Measurements from ENCODE around the gene UBA6.

UBA6 gene

GRCh38 chr4:67719953-67720617, 19.1 kb upstream of the UBA6 start:
- no peak for DNase-seq
- H3K4me3 ChIP-seq: no peak overlapping the region
- intact Hi-C loops (cut with DNase I; ENCODE audit: low total_unique reads): no loop called here
- H3K36me3 ChIP-seq: peaks cover 4 to 31% (median 31%) of the 10 kb centered on the region in 3 donors
- H3K27me3 ChIP-seq: no peaks in the 10 kb centered on the region
- no peaks in the 10 kb centered on the region for H3K4me1 ChIP-seq
- no peak overlapping the region for H3K27ac ChIP-seq
- H3K9me3 ChIP-seq: no peaks in the 10 kb centered on the region
- TF ChIP-seq CTCF (IDR thresholded peaks at IDR 0.05): no peak

GRCh38 chr4:67718848-67719247, 17.9 kb upstream of the UBA6 start:
- intact Hi-C loops (cut with DNase I; ENCODE audit: low total_unique reads): no loop called here
- Histone ChIP-seq H3K4me1 (no peaks in the 10 kb centered on the region), H3K4me3 (no peak overlapping the region), H3K27ac (no peak overlapping the region), H3K36me3 (peaks cover 4 to 31% (median 31%) of the 10 kb centered on the region in 3 donors), H3K27me3 (no peaks in the 10 kb centered on the region), H3K9me3 (no peaks in the 10 kb centered on the region)
- TF ChIP-seq CTCF (IDR thresholded peaks at IDR 0.05): no peak
- no peak for DNase-seq

- Histone ChIP-seq H3K4me1 (no peaks in the 10 kb centered on the region), H3K36me3 (peaks cover 4 to 31% (median 31%) of the 10 kb centered on the region in 3 donors), H3K27me3 (no peaks in the 10 kb centered on the region), H3K9me3 (no peaks in the 10 kb centered on the region), H3K27ac (no peak overlapping the region), H3K4me3 (no peak overlapping the region)
- TF ChIP-seq CTCF (IDR thresholded peaks at IDR 0.05): no peak
- no peak for DNase-seq
- intact Hi-C loops (cut with DNase I; ENCODE audit: low total_unique reads): no loop called here
These were observed 16.6 kb upstream of the UBA6 start for GRCh38 chr4:67717586-67717985.

DNA sequence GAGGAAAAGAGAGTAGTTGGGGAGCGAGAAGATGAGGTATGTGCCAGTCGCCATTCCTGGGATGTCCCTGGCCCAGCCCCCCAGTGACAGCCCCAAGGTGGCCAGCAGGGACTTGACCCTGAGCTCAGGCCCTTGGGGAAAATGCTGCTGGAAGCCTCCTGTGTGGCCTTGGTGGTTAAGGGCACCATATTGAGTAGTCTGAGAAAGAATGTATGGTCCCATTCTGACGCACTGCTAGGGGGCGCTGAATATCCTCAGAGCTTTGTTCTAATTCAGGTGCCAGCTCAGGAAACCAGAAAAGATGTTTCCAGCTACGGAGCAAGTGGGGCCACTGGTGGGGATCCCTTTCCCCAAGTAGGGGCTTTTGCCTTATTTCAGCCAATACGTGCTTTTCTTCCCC, 14.0 kb upstream of the UBA6 start:
- Histone ChIP-seq H3K4me1 (no peaks in the 10 kb centered on the region), H3K9me3 (no peaks in the 10 kb centered on the region), H3K4me3 (no peak overlapping the region), H3K27me3 (no peaks in the 10 kb centered on the region), H3K27ac (no peak overlapping the region), H3K36me3 (peaks cover 0 to 12% (median 7%) of the 10 kb centered on the region in 3 donors)
- DNase-seq: no peak
- TF ChIP-seq CTCF (IDR thresholded peaks at IDR 0.05): no peak
- intact Hi-C loops (cut with DNase I; ENCODE audit: low total_unique reads): no loop called here

- Histone ChIP-seq H3K27ac (no peak overlapping the region), H3K27me3 (no peaks in the 10 kb centered on the region), H3K4me3 (no peak overlapping the region), H3K4me1 (no peaks in the 10 kb centered on the region), H3K36me3 (peaks cover 0 to 10% (median 6%) of the 10 kb centered on the region in 3 donors), H3K9me3 (no peaks in the 10 kb centered on the region)
- TF ChIP-seq CTCF (IDR thresholded peaks at IDR 0.05): no peak
- intact Hi-C loops (cut with DNase I; ENCODE audit: low total_unique reads): no loop called here
- no peak for DNase-seq
These were observed 13.3 kb upstream of the UBA6 start for GRCh38 chr4:67714248-67714583.

All from tibial artery (tissue), 4 donors.